Karpas-422 (cell line): ENCODE results near the gene CWC27. TPM values are rescaled to one million over a fixed set of nuclear protein-coding genes. Genes with fewer than 3 reads are reported as not detected.

ENCODE experiments used
- DNase-seq: peaks from one replicate; pipeline ENCODE4 v3.0.0-alpha.2; 2015
- H2AFZ ChIP-seq: fragments of 200-600 bp; sonication (generic); 2 replicates; pipeline ENCODE4 v1.6.1; 2014; ENCODE audit warnings: antibody characterized with exemption, low read length, mixed read lengths
- H3K27ac ChIP-seq: fragments of 200-600 bp; sonication (generic); 2 replicates; pipeline ENCODE4 v1.5.1; 2014; ENCODE audit warnings: mild to moderate bottlenecking, low read length, moderate library complexity
- H3K27me3 ChIP-seq: fragments of 200-600 bp; sonication (generic); 2 replicates; pipeline ENCODE4 v1.6.1; 2014; ENCODE audit warnings: low read length, mixed read lengths
- H3K36me3 ChIP-seq: fragments of 200-600 bp; sonication (generic); 2 replicates; pipeline ENCODE4 v1.6.1; 2014; ENCODE audit warnings: low read length, mixed read lengths; ENCODE audit not compliant: insufficient read depth
- H3K4me1 ChIP-seq: fragments of 200-600 bp; sonication (generic); 2 replicates; pipeline ENCODE4 v1.6.1; 2014; ENCODE audit warnings: mild to moderate bottlenecking, low read length, mixed read lengths
- H3K4me2 ChIP-seq: fragments of 200-600 bp; sonication (generic); 2 replicates; pipeline ENCODE4 v1.6.1; 2014; ENCODE audit warnings: low read length, low read depth, mild to moderate bottlenecking; ENCODE audit not compliant: poor library complexity, severe bottlenecking
- H3K4me3 ChIP-seq: fragments of 200-600 bp; sonication (generic); 2 replicates; pipeline ENCODE4 v1.5.1; 2014; ENCODE audit warnings: mild to moderate bottlenecking, antibody characterized with exemption, low read length, mixed read lengths
- H3K79me2 ChIP-seq: fragments of 200-600 bp; sonication (generic); 2 replicates; pipeline ENCODE4 v1.6.1; 2014; ENCODE audit warnings: mild to moderate bottlenecking, low read length, mixed read lengths
- H3K9ac ChIP-seq: fragments of 200-600 bp; sonication (generic); 2 replicates; pipeline ENCODE4 v1.6.0; 2014; ENCODE audit warnings: low read length
- H3K9me2 ChIP-seq: fragments of 200-600 bp; sonication (generic), shearing (Covaris generic); replicated peaks from 2 replicates; pipeline ENCODE4 v1.6.0; 2014; ENCODE audit warnings: mild to moderate bottlenecking, low read length, moderate library complexity; ENCODE audit not compliant: insufficient read depth
- H3K9me3 ChIP-seq: fragments of 300-700, 200-600 bp; sonication (generic); 2 replicates; pipeline ENCODE4 v1.6.1; 2014; ENCODE audit warnings: low read length, mixed read lengths
- H4K20me1 ChIP-seq: fragments of 200-600 bp; sonication (generic); 2 replicates; pipeline ENCODE4 v1.6.1; 2014; ENCODE audit warnings: mild to moderate bottlenecking, antibody characterized with exemption, low read length, low read depth; ENCODE audit not compliant: insufficient read depth
- total RNA-seq: library from RNA; depleted of rRNA; stranded (reverse); fragments of >200 nt; shearing (Covaris generic); gene quantifications from 2 replicates; pipeline ENCODE4 v1.2.3, GENCODE V29; 2014; ENCODE audit warnings: low replicate concordance

The CWC27 gene
- total RNA-seq, 1 experiment from 2014 or later: 24.5 TPM

GRCh38 chr5:64792469-64792868, 23.7 kb downstream of the CWC27 start:
- H4K20me1 ChIP-seq: no peaks in the 10 kb centered on the region
- no peaks in the 10 kb centered on the region for H3K9me3 ChIP-seq
- no peak overlapping the region for H3K4me3 ChIP-seq
- no peaks in the 10 kb centered on the region for H3K27me3 ChIP-seq
- H3K79me2 ChIP-seq: 0 out of 2 replicates have a peak, but pooled peaks cover 6% of the 10 kb centered on the region
- H3K9ac ChIP-seq: no peak overlapping the region
- no peak overlapping the region for H3K27ac ChIP-seq
- peaks cover 9% of the 10 kb centered on the region; the same call in 1 of the 2 replicates for H3K36me3 ChIP-seq
- H2AFZ ChIP-seq: no peak overlapping the region
- no peak for DNase-seq
- H3K4me1 ChIP-seq: peaks cover 6% of the 10 kb centered on the region; the same call in 1 of the 2 replicates
- no peak overlapping the region for H3K4me2 ChIP-seq
- H3K9me2 ChIP-seq: 0 out of 2 replicates have a peak, but pooled peaks cover 4% of the 10 kb centered on the region

GRCh38 chr5:64794053-64794770, 25.5 kb downstream of the CWC27 start:
- H3K4me1 ChIP-seq: no peaks in the 10 kb centered on the region
- H3K27ac ChIP-seq: no peak overlapping the region
- no peak overlapping the region for H3K4me2 ChIP-seq
- peaks cover 13% of the 10 kb centered on the region; the same call in 1 of the 2 replicates for H3K36me3 ChIP-seq
- H3K27me3 ChIP-seq: no peaks in the 10 kb centered on the region
- no peak overlapping the region for H2AFZ ChIP-seq
- H3K9ac ChIP-seq: no peak overlapping the region
- DNase-seq: no peak
- H3K79me2 ChIP-seq: 0 out of 2 replicates have a peak, but pooled peaks cover 6% of the 10 kb centered on the region
- H4K20me1 ChIP-seq: no peaks in the 10 kb centered on the region
- no peak overlapping the region for H3K4me3 ChIP-seq
- 0 out of 2 replicates have a peak, but pooled peaks cover 4% of the 10 kb centered on the region for H3K9me2 ChIP-seq
- H3K9me3 ChIP-seq: no peaks in the 10 kb centered on the region

- no peak for DNase-seq
- H3K4me3 ChIP-seq: no peak overlapping the region
- H3K9me2 ChIP-seq: no peaks in the 10 kb centered on the region
- H3K4me2 ChIP-seq: no peak overlapping the region
- 0 out of 2 replicates have a peak, but pooled peaks cover 3% of the 10 kb centered on the region for H3K79me2 ChIP-seq
- H4K20me1 ChIP-seq: no peaks in the 10 kb centered on the region
- no peaks in the 10 kb centered on the region for H3K9me3 ChIP-seq
- no peak overlapping the region for H3K9ac ChIP-seq
- H3K27ac ChIP-seq: no peak overlapping the region
- no peaks in the 10 kb centered on the region for H3K4me1 ChIP-seq
- H3K27me3 ChIP-seq: no peaks in the 10 kb centered on the region
- H3K36me3 ChIP-seq: peaks cover 13% of the 10 kb centered on the region; the same call in 1 of the 2 replicates
- H2AFZ ChIP-seq: no peak overlapping the region
Measured at GRCh38 chr5:64796301-64796700, 27.6 kb downstream of the CWC27 start.

- Histone ChIP-seq H3K27me3 (no peaks in the 10 kb centered on the region), H2AFZ (no peak overlapping the region), H3K79me2 (no peaks in the 10 kb centered on the region), H3K27ac (no peak overlapping the region), H3K9me2 (no peaks in the 10 kb centered on the region; the same call in 1 of the 2 replicates), H3K4me1 (no peaks in the 10 kb centered on the region), H3K9ac (no peak overlapping the region), H3K9me3 (no peaks in the 10 kb centered on the region), H4K20me1 (no peaks in the 10 kb centered on the region), H3K4me2 (no peak overlapping the region), H3K4me3 (no peak overlapping the region), H3K36me3 (peaks cover 8% of the 10 kb centered on the region; the same call in 1 of the 2 replicates)
- no peak for DNase-seq
Measured at GRCh38 chr5:64800926-64801325, 32.2 kb downstream of the CWC27 start.

GRCh38 chr5:64806537-64806936, 37.8 kb downstream of the CWC27 start:
- Histone ChIP-seq H3K9me2 (no peaks in the 10 kb centered on the region; the same call in 1 of the 2 replicates), H3K4me3 (no peak overlapping the region), H3K36me3 (peaks cover 10% of the 10 kb centered on the region; the same call in 1 of the 2 replicates), H3K27ac (no peak overlapping the region), H3K9ac (no peak overlapping the region), H4K20me1 (no peaks in the 10 kb centered on the region), H3K27me3 (no peaks in the 10 kb centered on the region), H3K79me2 (0 out of 2 replicates have a peak, but pooled peaks cover 1% of the 10 kb centered on the region), H3K9me3 (no peaks in the 10 kb centered on the region), H3K4me1 (no peaks in the 10 kb centered on the region), H3K4me2 (no peak overlapping the region), H2AFZ (no peak overlapping the region)
- no peak for DNase-seq

DNA sequence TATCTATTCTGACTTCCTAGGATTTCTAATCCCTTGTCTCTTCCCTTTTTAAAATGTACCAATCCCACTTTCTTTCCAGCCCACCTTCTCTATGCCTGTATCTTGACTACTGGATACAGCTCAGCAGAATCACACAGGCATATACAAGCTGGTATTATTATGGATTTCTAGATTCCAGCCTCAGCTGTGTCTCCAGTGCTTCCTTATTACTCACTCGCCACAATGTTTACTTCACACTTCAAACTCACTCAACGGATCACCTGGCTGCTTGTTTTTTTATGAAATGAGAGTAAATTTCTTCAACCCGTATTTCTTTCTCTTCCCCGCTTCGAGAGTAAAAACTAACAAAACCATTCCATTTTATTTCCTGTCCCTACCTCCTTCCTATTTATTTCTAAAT, 38.8 kb downstream of the CWC27 start:
- no peak overlapping the region for H2AFZ ChIP-seq
- no peaks in the 10 kb centered on the region for H3K9me3 ChIP-seq
- H4K20me1 ChIP-seq: no peaks in the 10 kb centered on the region
- peaks cover 4% of the 10 kb centered on the region; the same call in 1 of the 2 replicates for H3K79me2 ChIP-seq
- H3K36me3 ChIP-seq: peaks cover 10% of the 10 kb centered on the region; the same call in 1 of the 2 replicates
- DNase-seq: no peak
- no peak overlapping the region for H3K4me3 ChIP-seq
- H3K4me2 ChIP-seq: no peak overlapping the region
- no peaks in the 10 kb centered on the region for H3K27me3 ChIP-seq
- no peak overlapping the region for H3K9ac ChIP-seq
- no peaks in the 10 kb centered on the region; the same call in 1 of the 2 replicates for H3K9me2 ChIP-seq
- no peaks in the 10 kb centered on the region for H3K4me1 ChIP-seq
- H3K27ac ChIP-seq: no peak overlapping the region

GRCh38 chr5:64811050-64811640, 42.4 kb downstream of the CWC27 start:
- H2AFZ ChIP-seq: no peak overlapping the region
- H3K9me2 ChIP-seq: no peaks in the 10 kb centered on the region
- no peak overlapping the region for H3K4me3 ChIP-seq
- H3K27me3 ChIP-seq: no peaks in the 10 kb centered on the region
- H3K27ac ChIP-seq: no peak overlapping the region
- H4K20me1 ChIP-seq: no peaks in the 10 kb centered on the region
- H3K36me3 ChIP-seq: 0 out of 2 replicates have a peak, but pooled peaks cover 4% of the 10 kb centered on the region
- H3K4me2 ChIP-seq: no peak overlapping the region
- H3K9ac ChIP-seq: no peak overlapping the region
- peak; percentile 72 for DNase-seq
- peaks cover 7% of the 10 kb centered on the region; the same call in 1 of the 2 replicates for H3K79me2 ChIP-seq
- H3K9me3 ChIP-seq: no peaks in the 10 kb centered on the region
- no peaks in the 10 kb centered on the region for H3K4me1 ChIP-seq

GRCh38 chr5:64814073-64814472, 45.3 kb downstream of the CWC27 start:
- H2AFZ ChIP-seq: no peak overlapping the region
- H3K9ac ChIP-seq: no peak overlapping the region
- H3K4me3 ChIP-seq: no peak overlapping the region
- DNase-seq: no peak
- H3K27ac ChIP-seq: no peak overlapping the region
- peaks cover 11% of the 10 kb centered on the region for H3K79me2 ChIP-seq
- no peak overlapping the region for H3K4me2 ChIP-seq
- no peaks in the 10 kb centered on the region for H3K27me3 ChIP-seq
- no peaks in the 10 kb centered on the region for H3K9me2 ChIP-seq
- H4K20me1 ChIP-seq: no peaks in the 10 kb centered on the region
- no peaks in the 10 kb centered on the region for H3K36me3 ChIP-seq
- H3K9me3 ChIP-seq: no peaks in the 10 kb centered on the region
- no peaks in the 10 kb centered on the region for H3K4me1 ChIP-seq
